Mucosa of descending colon (tissue), 3 donors: ENCODE data around the gene ARFGAP3. TPM values are rescaled to one million over a fixed set of nuclear protein-coding genes. Genes with fewer than 3 reads are reported as not detected.
"Not testable (repeated sequence)": the region's sequence is repeated elsewhere in the genome, so short reads cannot be mapped to it uniquely, and the experiment has no call there.

Experiments used
- ATAC-seq: fragments of 200-7000 bp; cut with Tn5 transposase; one replicate; pipeline ENCODE4 v1.9.1; 2020; ENCODE audit warnings: mild to moderate bottlenecking, moderate library complexity
- DNase-seq, 3 donors: peaks; one replicate each; pipeline ENCODE4 v3.0.0-alpha.2; 2020
- H3K36me3 ChIP-seq: fragments of 200-600 bp; one replicate; pipeline ENCODE4 v1.8.0; 2021; ENCODE audit warnings: low read depth, mild to moderate bottlenecking
- H3K4me1 ChIP-seq: fragments of 200-600 bp; one replicate; pipeline ENCODE4 v1.8.0; 2021; ENCODE audit warnings: low read depth, mild to moderate bottlenecking
- H3K4me3 ChIP-seq: fragments of 200-600 bp; one replicate; pipeline ENCODE4 v1.8.0; 2021; ENCODE audit warnings: mild to moderate bottlenecking
- H3K9me3 ChIP-seq: fragments of 200-600 bp; one replicate; pipeline ENCODE4 v1.8.0; 2021; ENCODE audit warnings: mild to moderate bottlenecking
- CTCF ChIP-seq: fragments of 200-600 bp; IDR thresholded peaks from one replicate; pipeline ENCODE4 v1.8.0; 2022; ENCODE audit warnings: antibody characterized with exemption, mild to moderate bottlenecking
- intact Hi-C, 2 donors: fragments of 100-400 bp; cut with DNase I in 1 of 2; cut with micrococcal nuclease in 1 of 2; formaldehyde crosslinking; loops; one replicate each; pipeline versions ENCODE4 v1.11.0 to v1.11.1; 2022; cut with DNase I, micrococcal nuclease
- total RNA-seq, 3 donors: library from RNA; stranded (reverse); fragmentation: NEBNext Ultra II Directional in 2 of 3; extraction: Animal tissue kit (Norgen Biotek cat#: 25700) in 2 of 3; gene quantifications; one replicate each; pipeline versions ENCODE4 v1.2.1 to v1.2.4, GENCODE V29; 2021 to 2023
- donor health status: DM: no; HTN: no; CAD: no; lungs with moderate emphysema.
- donor health status: DM: no; HTN: no; CAD: no.
- donor health status: DM: no; HTN: yes; CAD: no.

ARFGAP3 gene
- total RNA-seq, 3 donors from 2014 or later: 20.0 to 41.3 (median 34.3) TPM

- Histone ChIP-seq H3K4me3 (no peak overlapping the region), H3K36me3 (no peaks in the 10 kb centered on the region), H3K9me3 (no peaks in the 10 kb centered on the region), H3K4me1 (no peaks in the 10 kb centered on the region)
- TF ChIP-seq CTCF: no peak
- DNase-seq: no peak
- no peak for ATAC-seq
- intact Hi-C loops: no loop called here
Observed at GRCh38 chr22:42752912-42753311, 104.2 kb downstream of the ARFGAP3 start.

DNA sequence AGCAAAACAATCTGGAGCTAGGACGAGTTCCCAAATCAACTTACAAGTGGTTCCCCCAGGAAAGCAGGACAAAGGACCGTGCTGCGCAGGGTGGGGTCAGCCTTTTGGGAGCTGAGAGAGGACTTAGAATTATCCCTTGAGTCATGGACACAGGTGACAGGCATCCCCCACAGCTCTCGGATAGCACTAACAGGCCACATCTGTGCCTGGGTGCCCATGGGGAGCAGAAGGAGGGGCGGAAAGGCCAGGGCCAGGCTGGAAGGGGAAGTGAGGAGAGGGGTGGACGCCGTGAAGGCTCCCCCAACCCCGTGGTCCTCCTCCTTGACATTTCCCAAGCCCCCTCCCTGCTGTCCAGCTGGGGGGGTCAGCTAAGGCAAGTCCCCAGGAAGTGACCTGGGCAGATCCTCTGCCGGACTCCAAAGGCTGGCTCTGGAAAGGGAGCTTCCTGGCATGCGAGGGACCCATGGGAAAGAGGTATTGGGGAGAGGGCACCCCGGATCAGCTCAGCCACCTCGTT is 104.8 kb downstream of the ARFGAP3 start:
- TF ChIP-seq CTCF: no peak
- intact Hi-C loops: no loop called here
- Histone ChIP-seq H3K4me1 (no peaks in the 10 kb centered on the region), H3K9me3 (no peaks in the 10 kb centered on the region), H3K4me3 (no peak overlapping the region), H3K36me3 (no peaks in the 10 kb centered on the region)
- ATAC-seq: peak; percentile 13
- DNase-seq: no peak

- ATAC-seq, H3K9me3 ChIP-seq, H3K4me1 ChIP-seq, H3K4me3 ChIP-seq, intact Hi-C loops, DNase-seq, H3K36me3 ChIP-seq: not testable (repeated sequence)
Observed at GRCh38 chr22:42750421-42750820, 106.7 kb downstream of the ARFGAP3 start.

DNA sequence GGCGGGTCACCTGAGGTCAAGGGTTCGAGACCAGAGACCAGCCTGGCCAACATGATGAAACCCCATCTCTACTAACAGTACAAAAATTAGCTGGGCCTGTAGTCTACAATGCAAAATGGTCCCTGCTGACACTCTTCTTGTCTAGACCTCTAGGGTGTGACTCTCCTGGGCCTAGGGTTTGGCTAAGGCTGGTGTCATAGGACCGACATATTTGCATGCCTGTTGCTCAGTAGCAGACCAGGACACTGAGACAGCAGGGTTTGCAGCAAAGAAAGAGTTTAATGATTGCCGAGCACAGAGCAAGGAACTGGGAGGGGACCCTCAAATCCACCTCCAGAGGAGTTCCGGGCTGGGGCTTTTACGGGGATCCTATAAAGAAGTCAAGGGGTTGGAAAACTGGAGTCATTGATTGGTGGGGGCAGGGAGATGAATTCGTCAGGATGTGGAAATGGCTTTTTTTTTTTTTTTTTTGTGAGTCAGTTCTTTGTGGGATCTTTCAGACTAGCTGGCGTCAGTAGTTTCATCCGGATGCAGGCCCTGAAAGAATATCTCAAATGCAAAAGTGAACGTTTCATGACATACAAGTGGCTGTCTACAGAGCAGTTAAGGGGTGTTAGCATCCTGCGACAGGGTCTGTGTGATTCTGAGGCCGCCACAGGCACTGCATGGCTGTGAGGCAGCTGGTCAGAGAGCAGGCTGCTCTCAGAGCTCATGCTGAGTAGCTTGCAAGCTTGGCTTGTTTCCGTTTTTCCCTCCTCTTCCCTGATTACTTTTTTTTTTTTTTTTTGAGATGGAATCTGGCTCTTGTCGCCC is 109.2 kb downstream of the ARFGAP3 start:
- TF ChIP-seq CTCF: no peak
- no peaks in the 10 kb centered on the region for H3K36me3 ChIP-seq
- no peak overlapping the region for H3K4me3 ChIP-seq
- DNase-seq: no peak
- intact Hi-C loops: no loop called here
- H3K4me1 ChIP-seq: peaks cover 2% of the 10 kb centered on the region
- H3K9me3 ChIP-seq: no peaks in the 10 kb centered on the region
- ATAC-seq: no peak

Other genes with a start within 250 kb of the ARFGAP3 start
- 10 to 100 TPM; 58.6 to 65.8 (median 65.0) TPM for gene POLDIP3, start 242.4 kb downstream of the ARFGAP3 start, total RNA-seq
- gene ATP5MGL, start 216.7 kb downstream of the ARFGAP3 start, total RNA-seq: 1 to 10 TPM in 2 of 3 donors, under 1 TPM in 1; 0.92 to 1.7 (median 1.2) TPM
- 100 to 1,000 TPM; 139 to 211 (median 176) TPM for gene CYB5R3, start 207.9 kb downstream of the ARFGAP3 start, total RNA-seq
- gene A4GALT, start 136.4 kb downstream of the ARFGAP3 start, total RNA-seq: 10 to 100 TPM in 1 of 3 donors, 1 to 10 TPM in 2; 4.0 to 29.8 (median 9.3) TPM
- gene PACSIN2, start 157.9 kb upstream of the ARFGAP3 start, total RNA-seq: 100 to 1,000 TPM; 132 to 184 (median 152) TPM
- gene TTLL1, start 232.1 kb upstream of the ARFGAP3 start, total RNA-seq: 1 to 10 TPM; 2.0 to 5.7 (median 3.4) TPM